Measurements from ENCODE around the gene TSHZ2.

The TSHZ2 gene

DNA sequence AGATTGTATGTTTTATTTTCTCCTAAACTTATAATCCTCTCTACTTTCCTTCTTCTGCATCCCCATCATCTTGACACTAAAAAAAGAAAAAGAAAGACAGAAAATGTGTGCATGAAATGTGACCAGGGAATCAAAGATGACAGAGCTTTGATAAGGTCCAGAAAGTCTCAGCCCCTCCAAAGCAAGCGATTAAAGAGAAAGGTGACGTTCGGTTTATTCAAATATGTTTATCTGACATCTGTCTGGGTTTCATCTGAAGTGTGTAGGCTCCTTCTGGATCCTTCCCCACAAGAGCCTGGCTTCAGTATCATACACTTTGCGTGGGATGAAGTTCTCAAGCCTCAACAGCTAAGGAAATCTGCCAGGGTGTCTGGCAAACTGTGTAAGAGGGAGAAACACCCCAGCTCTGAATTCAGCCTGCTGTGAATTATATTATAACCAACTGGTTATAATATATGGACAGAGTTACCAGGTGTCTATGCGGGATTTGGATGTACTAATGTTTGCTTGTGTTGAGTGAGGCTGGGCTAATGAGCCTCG, 358.5 kb downstream of the TSHZ2 start:
- no peak for DNase-seq

DNA sequence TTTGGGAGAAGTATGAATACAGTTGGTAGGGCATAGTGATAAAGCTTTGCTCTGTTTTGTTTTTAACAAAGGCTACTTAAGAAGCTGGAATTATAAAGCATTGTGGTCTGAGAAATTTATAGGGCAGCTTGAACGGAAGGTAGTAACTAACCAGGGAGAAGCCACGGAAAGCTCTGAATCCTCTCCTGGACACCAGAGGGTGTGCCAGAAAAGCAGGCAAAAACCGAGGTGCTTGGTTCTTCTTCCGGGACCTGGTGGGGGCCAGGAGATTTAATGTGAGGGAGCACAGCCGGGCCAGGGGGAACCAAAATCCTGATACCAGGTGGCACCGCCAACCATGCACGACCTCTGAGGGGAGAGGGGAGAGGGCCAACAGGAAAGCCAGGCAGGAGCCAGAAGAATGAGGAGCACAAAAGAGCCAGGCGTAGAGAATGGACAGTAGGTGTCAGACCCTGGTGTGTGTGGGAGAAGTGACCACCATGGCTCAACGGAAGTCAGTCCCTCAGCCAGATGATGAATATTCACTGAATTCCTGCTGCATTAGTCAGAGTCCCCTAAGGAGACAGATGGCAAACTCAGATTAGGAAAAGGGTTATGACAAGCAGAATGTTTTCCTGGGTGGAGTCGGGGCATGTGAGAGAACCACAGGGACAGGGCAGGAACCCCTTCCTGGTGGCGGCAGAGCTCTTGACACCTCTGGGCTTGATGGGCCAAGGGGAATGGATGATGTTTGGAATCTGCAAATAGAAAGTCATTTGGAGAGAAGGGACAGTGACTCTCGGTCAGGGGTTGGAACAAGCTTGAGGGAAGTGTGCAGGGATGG, 359.2 kb downstream of the TSHZ2 start:
- DNase-seq = no peak

DNA sequence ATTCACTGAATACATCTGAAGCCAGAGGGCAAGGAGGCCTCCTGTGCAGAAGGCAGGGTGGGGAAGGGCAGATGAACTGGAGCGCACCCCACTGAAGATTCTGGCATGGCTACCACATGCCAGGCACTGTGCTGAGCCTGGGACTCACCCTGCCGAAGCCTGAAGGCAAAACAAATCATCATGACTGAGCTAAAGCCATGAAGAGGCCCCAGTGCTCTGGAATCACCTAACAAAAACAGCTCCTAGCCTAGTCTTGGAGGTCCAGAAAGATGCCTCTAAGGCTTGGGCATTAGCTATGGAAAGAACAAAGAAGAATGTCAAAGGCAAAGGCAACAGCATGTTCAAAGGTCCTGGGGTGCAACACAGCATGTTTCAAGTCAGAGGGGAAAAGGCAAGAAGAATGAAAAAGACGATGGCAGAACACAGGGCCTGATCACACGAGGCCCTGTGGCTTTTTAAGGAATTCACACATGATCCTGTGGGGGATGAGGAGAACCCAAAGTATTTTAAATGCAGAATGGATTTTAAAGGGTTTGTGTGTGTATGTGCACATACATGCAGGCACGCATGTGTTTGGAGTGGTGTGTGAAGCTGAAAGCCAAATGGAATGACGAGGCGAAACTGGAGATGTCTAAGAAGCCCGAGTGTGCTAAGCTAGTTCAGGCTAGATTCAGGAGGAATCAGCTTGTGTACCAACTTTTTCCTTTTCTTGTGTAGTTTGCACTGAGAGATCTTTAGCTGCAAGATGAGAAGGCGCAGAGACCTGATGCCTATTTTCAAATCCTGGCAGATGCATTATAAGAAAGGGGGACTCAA, 360.1 kb downstream of the TSHZ2 start:
- no peak for DNase-seq

DNA sequence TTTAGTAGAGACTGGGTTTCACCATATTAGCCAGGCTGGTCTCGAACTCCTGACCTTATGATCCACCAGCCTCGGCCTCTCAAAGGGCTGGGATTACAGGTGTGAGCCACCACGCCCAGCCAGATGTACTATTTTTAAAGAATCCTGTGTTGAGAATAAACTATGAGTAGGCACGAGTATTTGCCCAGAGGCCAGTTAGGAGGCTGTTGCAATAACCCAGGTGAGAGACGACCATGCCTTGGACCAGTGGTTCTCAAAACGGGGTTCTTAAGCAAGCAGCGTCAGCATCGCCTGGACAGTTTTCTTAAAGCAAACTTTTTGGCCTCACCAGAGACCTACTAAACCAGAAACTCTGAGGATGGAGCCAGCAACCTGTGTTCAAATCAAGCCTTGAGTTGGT, 362.7 kb downstream of the TSHZ2 start:
- DNase-seq = no peak

DNA sequence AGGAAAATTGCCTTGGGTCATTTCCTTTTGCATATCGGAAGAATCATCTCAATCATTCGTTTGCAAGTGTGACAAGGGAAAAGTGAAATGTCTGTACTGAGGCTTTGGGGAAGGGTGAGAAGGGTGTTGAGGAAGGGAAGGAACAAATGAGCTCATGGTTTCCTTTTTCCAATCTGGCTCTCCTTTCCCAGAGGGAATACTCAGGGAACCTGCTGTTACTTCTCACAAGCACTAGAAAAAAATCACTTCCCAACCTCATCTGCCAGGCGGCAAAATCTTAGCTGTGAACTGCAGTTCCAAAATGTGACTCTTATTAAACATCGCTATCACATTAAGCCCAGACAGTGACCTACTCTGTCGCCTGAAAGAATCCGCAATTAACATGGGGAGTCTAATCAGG, 363.4 kb downstream of the TSHZ2 start:
- no peak for DNase-seq

DNA sequence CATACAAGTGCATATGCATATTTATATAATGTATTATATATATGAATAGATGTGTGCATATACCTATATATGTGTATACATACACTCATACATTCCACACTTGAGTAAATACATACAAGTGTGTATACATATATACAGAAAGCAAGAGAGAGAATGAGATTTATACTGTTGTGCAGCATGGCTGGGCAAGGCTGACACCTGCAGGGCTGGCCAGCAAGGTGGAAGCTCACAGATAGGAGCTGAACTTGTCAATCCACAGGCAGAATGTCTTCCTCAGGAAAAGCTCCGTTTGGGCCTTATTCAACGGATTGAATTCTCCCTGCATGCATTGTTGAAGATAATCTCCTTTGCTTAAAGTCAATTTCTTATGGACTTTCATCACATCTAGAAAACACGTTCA, 364.7 kb downstream of the TSHZ2 start:
- no peak for DNase-seq

DNA sequence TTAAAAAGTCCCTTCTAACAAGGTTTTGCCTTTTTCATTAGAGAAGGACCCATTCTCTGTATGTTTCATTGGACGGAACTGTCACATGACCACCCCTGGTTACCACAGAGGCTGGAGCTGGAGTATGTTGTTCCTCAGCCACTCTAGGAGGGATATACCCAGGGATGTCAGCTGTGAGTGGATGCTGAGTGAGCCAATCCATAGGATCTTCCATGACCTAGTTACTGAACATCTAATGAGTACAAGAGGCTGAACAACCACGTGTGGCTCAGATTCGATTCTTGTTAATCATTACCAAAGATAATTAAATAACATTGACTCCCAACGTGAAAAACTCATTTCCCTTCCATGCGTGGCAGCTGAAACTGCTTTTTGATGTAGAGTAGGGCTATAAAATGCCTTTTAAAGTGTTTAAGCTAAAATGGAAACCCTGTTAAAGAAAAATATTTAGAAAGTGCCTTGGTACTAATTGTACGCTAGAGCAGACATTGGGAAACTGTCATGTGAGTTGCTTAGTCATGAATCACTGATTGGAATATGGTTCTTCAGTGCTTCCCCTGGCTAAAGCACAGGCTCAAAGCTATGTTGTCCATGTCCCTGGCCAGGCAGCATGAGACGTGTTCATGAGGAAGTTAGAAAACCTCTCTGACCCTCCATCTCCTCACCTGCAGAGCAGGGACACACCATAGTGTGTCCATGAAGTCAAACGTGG, 365.4 kb downstream of the TSHZ2 start:
- no peak for DNase-seq

DNA sequence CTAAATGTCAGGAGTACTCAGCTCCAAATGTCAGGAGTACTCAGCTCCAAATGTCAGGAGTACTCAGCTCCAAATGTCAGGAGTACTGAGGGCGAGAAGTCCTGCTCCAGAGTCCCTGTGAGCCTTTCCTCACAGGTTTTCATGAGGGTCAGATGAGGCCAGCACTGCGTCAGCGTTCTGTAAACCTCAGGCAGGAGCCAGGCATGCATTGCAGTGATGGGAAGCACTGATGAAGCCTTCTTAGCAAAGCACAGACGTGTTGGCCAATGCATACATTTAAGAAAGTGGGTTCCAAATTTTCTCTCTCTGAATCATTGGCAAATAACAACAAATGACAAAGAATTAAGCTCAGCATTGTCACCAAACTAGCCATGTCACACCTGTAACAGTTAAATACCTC, 366.6 kb downstream of the TSHZ2 start:
- DNase-seq = no peak

DNA sequence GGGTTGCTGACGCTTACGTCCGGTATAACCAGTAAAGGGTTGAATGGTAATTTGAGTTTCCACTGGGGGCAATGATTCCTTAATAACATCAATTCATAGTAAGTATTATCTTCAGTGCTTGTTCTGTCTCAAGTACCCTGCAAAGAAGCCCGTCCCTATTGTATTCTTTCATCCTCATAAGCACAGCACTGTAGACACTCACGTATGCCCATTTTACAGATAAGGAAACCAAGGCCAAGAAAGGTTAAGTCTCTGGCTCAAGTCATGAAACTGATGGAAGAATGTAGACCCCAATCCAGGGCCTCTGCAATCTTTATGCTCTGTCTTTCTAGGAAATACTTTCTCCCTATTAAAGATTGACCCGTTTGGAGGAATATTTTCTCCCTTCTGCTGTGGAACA, 370.3 kb downstream of the TSHZ2 start:
- no peak for DNase-seq

DNA sequence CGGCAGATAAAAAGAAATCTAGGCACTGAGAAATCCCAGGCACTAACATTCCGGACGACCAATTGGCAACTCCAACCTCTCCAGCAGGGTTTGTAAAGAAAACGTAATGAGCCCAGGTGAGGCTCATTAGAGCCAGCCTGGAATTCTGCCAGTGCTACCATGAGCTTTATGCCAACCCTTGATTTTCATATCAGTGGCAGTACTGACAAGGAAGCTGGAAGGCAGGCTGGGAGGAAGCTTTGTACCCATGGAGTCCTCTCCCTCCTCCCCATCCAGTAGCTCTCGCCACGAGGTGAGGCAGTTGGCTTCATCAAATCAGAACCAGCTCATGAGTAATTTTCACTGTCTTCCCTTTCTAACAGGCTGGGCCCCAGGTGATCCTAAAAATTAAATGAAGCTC, 371.3 kb downstream of the TSHZ2 start:
- DNase-seq = no peak

DNA sequence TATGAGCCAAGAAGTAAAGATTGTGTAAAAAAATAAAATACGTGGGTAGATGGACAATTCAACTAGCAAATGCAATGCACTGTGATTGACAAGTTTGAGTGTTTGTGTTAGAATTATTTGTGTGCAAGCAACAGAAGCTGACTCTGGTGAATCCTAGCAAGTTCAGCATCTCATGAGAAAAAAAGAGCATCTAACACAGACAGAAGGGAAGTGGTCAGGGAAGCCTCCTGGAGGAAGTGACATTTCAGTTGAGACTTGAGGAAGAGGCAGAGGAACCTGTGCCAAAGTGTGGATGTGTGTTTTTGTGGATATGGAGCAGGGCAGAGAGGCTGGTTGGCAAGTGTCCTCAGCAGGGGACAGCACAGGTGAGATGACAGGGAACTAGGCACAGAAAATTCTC, 372.7 kb downstream of the TSHZ2 start:
- DNase-seq = no peak

DNA sequence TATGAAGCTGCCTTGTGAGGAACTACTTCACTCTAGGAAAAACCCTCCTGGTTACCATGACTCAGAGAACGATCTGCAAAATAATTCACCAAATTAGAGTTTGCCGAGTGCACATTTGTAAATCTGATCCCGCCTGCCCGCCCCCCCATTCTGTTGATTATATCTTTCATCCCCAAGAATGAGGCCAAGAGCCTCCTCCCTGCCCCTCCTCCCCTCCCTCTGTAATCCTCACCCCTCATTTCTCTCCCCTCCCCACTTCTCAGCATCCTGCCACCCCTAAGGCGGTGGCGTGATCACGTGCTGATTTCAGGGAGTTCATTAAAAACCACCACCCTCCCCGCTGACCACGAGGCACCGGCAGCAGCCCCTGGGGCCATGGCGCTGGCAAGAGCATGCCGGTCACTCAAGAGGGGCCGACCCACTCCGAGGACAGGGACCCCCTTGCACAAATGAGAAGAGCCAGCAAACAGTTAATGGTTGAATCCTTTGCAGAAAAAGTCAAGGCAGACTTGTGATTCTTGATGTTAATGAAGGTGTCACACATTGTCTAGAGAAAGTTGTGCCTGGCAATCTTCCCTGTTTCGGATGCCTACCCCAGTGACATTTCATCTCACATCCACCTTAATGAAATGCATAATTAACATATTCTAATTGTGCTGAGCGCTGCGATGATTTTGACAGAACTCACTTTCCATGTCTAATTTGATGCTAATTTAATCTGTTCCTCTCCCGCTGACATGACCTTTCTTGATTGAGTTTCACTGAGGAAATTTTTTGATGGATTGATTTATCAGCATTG, 373.6 kb downstream of the TSHZ2 start:
- DNase-seq = no peak

DNA sequence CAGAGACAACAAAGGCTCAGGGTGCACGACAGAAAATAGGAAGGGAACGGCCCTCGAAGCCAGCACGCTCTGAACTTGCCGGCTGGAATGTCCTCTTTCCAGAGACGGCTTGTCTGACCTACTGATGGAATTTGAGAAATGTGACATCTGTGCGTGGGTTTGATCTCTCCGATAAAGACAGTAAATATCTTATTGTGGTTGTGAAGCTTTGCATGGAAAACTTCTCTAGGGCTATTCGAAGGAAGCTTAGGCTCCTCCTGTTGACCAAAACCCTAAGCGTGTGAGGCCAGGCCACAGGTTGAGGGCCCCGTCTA, 374.1 kb downstream of the TSHZ2 start:
- no peak for DNase-seq

DNA sequence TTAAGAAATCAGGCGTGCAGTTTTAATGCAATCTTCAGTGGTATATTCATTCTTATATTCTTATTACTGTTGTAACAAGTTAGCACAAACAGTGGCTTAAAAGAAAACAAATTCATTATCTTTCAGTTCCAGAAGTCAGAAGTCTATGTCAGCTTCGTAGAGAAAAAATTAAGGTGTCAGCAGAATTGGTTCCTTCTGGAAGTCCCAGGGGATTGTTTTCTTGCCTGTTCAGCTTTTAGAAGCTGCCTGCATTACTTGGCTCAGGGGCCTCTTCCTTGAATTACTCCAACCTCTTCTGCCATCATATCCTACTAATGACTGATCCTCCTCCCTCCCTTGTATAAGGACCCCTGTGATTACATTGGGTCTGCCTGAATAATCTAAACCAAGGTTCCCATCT, 377.6 kb downstream of the TSHZ2 start:
- no peak for DNase-seq

DNA sequence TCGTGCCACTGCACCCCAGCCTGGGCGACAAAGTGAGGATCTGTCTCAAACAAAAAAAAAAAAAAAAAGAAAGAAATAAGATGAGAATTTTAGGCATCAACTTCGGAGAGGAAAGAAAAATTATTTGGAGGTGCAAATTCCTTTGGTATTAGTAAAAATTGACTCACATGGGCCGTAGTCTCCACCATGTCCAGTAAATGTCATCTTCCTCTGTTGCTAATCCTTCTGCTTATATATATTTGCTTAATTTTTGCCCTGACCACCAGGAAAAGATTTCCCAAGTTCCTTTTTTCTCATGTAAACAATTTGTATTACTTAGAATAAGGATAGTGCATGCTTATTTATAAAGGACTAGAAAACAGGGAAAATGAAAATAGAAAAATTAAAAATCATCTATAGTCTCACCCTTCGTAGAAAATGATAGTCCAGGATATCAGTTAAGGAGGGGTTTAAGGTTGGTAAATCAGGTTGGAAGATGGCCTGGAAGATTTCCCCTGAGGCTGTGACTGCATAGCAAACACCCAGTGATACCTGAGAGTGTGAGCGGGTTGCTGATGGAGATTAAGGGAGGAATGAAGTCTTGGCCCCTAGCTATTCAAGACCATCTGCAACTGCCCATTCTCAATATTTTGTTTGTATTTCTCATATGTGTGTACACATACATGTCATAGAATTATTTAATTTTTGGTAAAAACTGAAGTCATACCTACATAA, 380.7 kb downstream of the TSHZ2 start:
- DNase-seq = no peak

DNA sequence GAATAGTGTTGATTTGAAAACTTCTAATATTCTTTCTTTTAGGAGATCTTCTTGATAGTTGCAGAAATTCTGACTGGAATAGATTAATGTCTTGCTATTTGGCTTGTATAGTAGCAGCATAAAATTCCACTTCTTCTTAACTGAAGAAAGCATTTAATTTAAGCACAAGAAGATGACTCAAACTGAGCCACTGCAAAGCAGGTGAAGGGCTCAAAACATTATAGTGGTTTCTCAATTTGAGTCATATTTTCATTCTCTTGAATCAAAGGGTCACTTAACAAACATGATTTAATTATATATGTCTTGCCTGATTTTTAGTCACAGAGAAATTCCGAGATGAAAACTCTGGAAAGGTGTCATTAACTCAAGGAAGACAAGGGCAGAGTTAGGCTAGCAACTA, 382.2 kb downstream of the TSHZ2 start:
- DNase-seq = no peak

DNA sequence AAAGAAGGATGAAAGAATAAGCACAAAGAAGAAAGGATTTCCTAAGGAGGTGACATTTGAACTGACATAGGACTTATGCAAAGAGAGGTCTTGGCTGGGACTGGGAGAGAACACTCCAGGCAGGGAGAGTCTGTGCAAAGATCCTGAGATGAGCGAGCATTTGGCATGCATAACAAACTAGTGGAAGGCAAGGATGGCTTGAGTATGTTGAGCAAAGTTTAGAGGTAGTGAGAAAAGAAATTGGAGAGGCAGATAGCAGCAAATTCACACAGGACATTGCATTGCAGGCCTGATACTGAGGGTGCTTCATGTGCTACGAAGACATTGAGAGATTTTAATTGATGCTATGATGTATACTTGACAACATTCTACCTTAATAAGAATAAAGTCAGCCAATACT, 383.6 kb downstream of the TSHZ2 start:
- DNase-seq = no peak

DNA sequence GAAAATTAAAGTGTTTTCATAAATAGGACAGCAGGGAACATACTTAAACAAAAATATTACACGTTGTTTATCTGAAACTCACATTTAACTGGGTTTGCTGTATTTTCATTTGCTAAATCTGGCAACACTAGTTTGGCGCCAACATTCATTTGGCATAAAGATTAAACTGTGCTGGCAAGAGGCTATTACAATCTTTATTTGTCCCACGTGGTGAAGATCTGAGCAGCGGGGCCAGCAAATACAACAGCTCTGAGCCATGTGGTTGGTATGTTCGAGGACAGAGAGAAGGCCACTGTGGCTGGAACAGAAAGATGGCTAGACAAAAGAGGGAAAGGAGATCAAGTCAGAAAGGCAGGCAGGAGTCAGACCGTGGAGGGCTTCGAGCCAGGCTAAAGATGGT, 387.3 kb downstream of the TSHZ2 start:
- DNase-seq = no peak

DNA sequence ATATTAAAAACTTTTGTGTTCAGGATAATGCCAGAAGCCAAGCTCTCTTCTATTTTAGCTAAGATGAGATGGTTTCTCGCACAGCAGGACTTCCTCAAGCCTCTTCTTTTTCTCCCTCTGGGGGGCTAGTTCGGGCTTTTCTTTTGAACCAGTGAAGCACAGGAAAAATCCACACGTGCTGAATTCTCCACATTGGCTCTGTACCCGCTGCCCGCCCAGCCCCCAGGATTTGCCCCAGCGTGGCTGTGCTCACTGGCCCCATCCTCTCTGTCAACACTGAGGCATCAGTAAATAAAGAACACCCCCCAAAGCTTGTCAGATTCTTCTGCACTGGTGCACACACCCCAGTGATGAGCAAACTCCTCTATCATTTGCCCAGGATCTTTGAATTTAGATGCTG, 388.7 kb downstream of the TSHZ2 start:
- DNase-seq = no peak

DNA sequence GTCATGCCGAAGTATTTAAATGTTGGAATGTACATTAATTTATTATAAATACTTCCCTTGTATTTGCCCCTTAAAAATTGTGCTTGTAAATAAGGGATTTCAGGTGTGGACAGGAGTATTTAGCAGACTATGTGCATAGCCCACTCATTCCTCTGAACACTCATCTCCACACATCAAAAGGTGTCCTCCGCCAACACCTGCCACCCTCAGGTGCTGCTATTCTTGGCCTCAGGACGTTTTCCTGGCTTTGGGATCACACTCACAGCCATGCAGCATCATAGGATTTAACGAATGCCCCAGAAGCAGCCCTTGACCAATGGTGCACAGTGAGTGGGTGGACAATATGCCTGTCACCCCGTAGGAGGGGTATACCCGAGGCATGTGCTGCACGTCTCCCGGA, 390.6 kb downstream of the TSHZ2 start:
- DNase-seq = no peak

DNA sequence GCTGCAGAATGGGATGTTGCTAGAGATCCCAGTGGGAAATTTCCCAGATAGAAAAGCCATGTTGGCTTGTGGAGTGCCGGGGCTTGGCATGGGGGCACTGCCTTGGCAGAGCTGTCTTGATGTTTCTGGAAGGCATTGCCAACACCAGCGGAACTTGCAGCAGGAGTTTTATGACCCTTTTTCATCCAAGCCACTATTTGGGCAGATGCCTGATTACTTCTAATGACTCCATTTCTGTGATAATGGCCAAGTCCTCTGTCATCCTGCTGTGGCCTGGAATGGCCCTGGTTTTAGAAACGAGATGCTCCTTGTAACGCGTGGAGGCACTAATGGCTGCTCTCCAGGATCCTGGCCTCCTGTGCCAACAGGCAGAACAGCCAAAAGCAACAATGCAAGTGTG, 392.5 kb downstream of the TSHZ2 start:
- DNase-seq = no peak

DNA sequence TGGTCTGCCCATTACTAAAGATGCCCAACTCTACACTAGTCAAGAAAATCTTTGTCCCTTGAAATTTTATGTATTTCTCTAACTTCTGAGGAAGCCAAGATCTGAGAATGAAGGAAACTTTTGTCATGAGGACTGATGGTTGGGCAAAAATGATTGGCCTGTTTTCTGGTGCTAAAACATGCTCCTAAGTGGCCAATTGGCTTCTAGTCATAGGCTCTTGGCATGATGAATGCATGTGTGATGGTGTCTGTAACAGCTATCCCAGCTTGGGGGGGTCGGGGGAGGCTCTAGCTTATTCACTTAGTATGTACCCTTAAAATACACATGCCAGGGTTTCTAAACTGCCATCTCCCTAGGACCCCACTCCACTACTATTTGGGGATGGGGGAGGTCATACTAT, 392.9 kb downstream of the TSHZ2 start:
- DNase-seq = no peak
